Panc1 (cell line): ENCODE measurements around the gene CDKL1. TPM values are rescaled to one million over a fixed set of nuclear protein-coding genes. Genes with fewer than 3 reads are reported as not detected.

Experiments used
- ATAC-seq: fragments of 200-7000 bp; cut with Tn5 transposase; 2 replicates; pipeline ENCODE4 v1.9.1; 2020; ENCODE audit warnings: mild to moderate bottlenecking, moderate library complexity
- BruUV-seq: library from RNA; stranded (reverse); fragments of 400-500 nt; replicated peaks from 2 replicates; lab custom pipeline; 2021; lab: Mats Ljungman, UMichigan
- CTCF ChIA-PET: fragments of 300-600 bp; sonication (Branson Sonifier 250); formaldehyde crosslinking; loops from one replicate; lab custom pipeline; 2022; ENCODE audit warnings: antibody characterized with exemption; lab: Charles Lee
- POLR2A ChIA-PET: fragments of 300-600 bp; sonication (Branson Sonifier 250); formaldehyde crosslinking; loops from one replicate; lab custom pipeline; 2022; ENCODE audit warnings: antibody characterized with exemption; lab: Charles Lee
- DNase-seq: peaks from one replicate; pipeline ENCODE4 v3.0.0-alpha.2; 2010; ENCODE audit warnings: low read depth, low spot score
- H3K27ac ChIP-seq: 2 replicates; pipeline ENCODE4 v1.5.1; 2011; ENCODE audit warnings: mild to moderate bottlenecking, low read length, inconsistent platforms
- H3K27me3 ChIP-seq: fragments of 200-500 bp; sonication (Bioruptor generic); 2 replicates; pipeline ENCODE4 v1.6.0; 2014; ENCODE audit warnings: low read length, inconsistent platforms; ENCODE audit not compliant: control insufficient read depth, insufficient read depth
- H3K36me3 ChIP-seq: fragments of 200-500 bp; sonication (Bioruptor generic); 2 replicates; pipeline ENCODE4 v1.5.1; 2014; ENCODE audit warnings: inconsistent platforms, mild to moderate bottlenecking, low read length, moderate library complexity; ENCODE audit not compliant: control insufficient read depth, insufficient read depth
- H3K4me1 ChIP-seq: 2 replicates; pipeline ENCODE4 v1.5.1; 2011; ENCODE audit warnings: inconsistent platforms, mild to moderate bottlenecking, low read length, moderate library complexity; ENCODE audit not compliant: control insufficient read depth, insufficient read depth
- H3K4me3 ChIP-seq, 2 experiments: 2 replicates each; pipeline ENCODE4 v1.5.1; 2011 to 2012; ENCODE audit warnings: low read depth in 2 of 2, low read length in 2 of 2, mild to moderate bottlenecking in 2 of 2, inconsistent platforms in 1 of 2, moderate library complexity in 1 of 2
- H3K9me3 ChIP-seq: fragments of 200-500 bp; sonication (Bioruptor generic); 2 replicates; pipeline ENCODE4 v1.5.1; 2014; ENCODE audit warnings: low read depth, mild to moderate bottlenecking, inconsistent platforms, low read length, moderate library complexity; ENCODE audit not compliant: control insufficient read depth, insufficient read depth
- POLR2AphosphoS5 ChIP-seq: IDR thresholded peaks from 2 replicates; pipeline ENCODE4 v1.6.1; 2012; ENCODE audit warnings: mild to moderate bottlenecking, low read depth, low read length, moderate library complexity
- SIN3A ChIP-seq: IDR thresholded peaks from 2 replicates; pipeline ENCODE4 v1.6.1; 2012; ENCODE audit warnings: low read depth, mild to moderate bottlenecking, low read length, moderate library complexity, borderline replicate concordance; ENCODE audit not compliant: insufficient read depth
- TCF7L2 ChIP-seq: IDR thresholded peaks from 2 replicates; pipeline ENCODE4 v1.6.1; 2011; ENCODE audit warnings: mild to moderate bottlenecking, low read depth, low read length, inconsistent platforms
- in situ Hi-C: cut with HindIII; loops from 2 replicates; pipeline ENCODE4 v1.10.0; 2016; ENCODE audit warnings: low sequenced_read_pairs, low pct_unique_long_range_greater_than_20kb
- intact Hi-C: fragments of 100-400 bp; cut with micrococcal nuclease; formaldehyde crosslinking; loops from one replicate; pipeline ENCODE4 v1.10.0; 2022; ENCODE audit not compliant: unreplicated experiment
- total RNA-seq: library from RNA; stranded (reverse); gene quantifications from one replicate; pipeline ENCODE4 v1.2.1, GENCODE V29; 2021; ENCODE audit not compliant: unreplicated experiment
- TF ChIP-seq, protein P1 (sequence below): fragments of 450-650 bp; IDR thresholded peaks from 2 replicates; pipeline ENCODE4 v1.5.1; 2017; ENCODE audit warnings: mild to moderate bottlenecking
- TF ChIP-seq, protein P2 (sequence below), 2 experiments: IDR thresholded peaks; 2 replicates each; pipeline ENCODE4 v1.6.1; 2011 to 2012; ENCODE audit warnings: low read depth in 2 of 2, control low read depth in 1 of 2, low read length in 1 of 2, mild to moderate bottlenecking in 1 of 2, moderate library complexity in 1 of 2; ENCODE audit not compliant: insufficient read depth in 1 of 2

The CDKL1 gene
- total RNA-seq, 1 experiment from 2014 or later = 5.8 TPM

DNA sequence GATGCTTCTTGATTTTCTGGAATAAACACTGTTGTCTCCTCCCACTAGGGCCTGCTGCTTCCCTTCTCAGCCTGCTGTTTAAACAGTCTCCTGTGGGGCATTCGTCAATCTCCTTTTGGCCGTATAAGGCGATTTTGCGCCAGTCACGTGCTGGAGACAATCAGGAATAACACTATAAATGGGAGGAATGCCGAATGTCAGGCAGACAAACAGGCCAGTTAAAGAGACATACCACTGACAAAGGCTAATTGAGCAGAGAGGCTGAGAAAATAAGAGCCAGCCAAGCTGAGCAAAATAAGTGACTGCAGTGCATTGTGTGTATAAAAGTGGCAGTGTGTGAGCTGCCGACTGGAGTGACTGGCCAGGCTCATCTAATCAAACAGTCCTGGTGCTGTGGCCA, 61.3 kb downstream of the CDKL1 start:
- Histone ChIP-seq H3K27ac (no peak overlapping the region), H3K4me3 (no peak overlapping the region), H3K9me3 (no peaks in the 10 kb centered on the region), H3K36me3 (no peaks in the 10 kb centered on the region), H3K27me3 (no peaks in the 10 kb centered on the region), H3K4me1 (no peaks in the 10 kb centered on the region; the same call in 1 of the 2 replicates)
- in situ Hi-C loops = no loop called here
- ChIA-PET CTCF (interaction anchor here (0.5 to 0.6 kb wide), 2 partner anchors 43 to 442 kb away, joined by 3 to 5 read pairs; no protein-coding TSS in a partner anchor), POLR2A (interaction anchor here (0.6 kb wide), 1 partner anchor 14 kb away, joined by 5 read pairs; no protein-coding TSS in a partner anchor)
- BruUV-seq = no TSS peak
- ATAC-seq = no peak; the same call in 1 of the 2 replicates
- DNase-seq = no peak
- intact Hi-C loops = no loop called here
- no peak for TF ChIP-seq SIN3A
- TF ChIP-seq, protein P1, sequence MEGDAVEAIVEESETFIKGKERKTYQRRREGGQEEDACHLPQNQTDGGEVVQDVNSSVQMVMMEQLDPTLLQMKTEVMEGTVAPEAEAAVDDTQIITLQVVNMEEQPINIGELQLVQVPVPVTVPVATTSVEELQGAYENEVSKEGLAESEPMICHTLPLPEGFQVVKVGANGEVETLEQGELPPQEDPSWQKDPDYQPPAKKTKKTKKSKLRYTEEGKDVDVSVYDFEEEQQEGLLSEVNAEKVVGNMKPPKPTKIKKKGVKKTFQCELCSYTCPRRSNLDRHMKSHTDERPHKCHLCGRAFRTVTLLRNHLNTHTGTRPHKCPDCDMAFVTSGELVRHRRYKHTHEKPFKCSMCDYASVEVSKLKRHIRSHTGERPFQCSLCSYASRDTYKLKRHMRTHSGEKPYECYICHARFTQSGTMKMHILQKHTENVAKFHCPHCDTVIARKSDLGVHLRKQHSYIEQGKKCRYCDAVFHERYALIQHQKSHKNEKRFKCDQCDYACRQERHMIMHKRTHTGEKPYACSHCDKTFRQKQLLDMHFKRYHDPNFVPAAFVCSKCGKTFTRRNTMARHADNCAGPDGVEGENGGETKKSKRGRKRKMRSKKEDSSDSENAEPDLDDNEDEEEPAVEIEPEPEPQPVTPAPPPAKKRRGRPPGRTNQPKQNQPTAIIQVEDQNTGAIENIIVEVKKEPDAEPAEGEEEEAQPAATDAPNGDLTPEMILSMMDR = no peak
- no peak for TF ChIP-seq POLR2AphosphoS5
- TF ChIP-seq, protein P2, sequence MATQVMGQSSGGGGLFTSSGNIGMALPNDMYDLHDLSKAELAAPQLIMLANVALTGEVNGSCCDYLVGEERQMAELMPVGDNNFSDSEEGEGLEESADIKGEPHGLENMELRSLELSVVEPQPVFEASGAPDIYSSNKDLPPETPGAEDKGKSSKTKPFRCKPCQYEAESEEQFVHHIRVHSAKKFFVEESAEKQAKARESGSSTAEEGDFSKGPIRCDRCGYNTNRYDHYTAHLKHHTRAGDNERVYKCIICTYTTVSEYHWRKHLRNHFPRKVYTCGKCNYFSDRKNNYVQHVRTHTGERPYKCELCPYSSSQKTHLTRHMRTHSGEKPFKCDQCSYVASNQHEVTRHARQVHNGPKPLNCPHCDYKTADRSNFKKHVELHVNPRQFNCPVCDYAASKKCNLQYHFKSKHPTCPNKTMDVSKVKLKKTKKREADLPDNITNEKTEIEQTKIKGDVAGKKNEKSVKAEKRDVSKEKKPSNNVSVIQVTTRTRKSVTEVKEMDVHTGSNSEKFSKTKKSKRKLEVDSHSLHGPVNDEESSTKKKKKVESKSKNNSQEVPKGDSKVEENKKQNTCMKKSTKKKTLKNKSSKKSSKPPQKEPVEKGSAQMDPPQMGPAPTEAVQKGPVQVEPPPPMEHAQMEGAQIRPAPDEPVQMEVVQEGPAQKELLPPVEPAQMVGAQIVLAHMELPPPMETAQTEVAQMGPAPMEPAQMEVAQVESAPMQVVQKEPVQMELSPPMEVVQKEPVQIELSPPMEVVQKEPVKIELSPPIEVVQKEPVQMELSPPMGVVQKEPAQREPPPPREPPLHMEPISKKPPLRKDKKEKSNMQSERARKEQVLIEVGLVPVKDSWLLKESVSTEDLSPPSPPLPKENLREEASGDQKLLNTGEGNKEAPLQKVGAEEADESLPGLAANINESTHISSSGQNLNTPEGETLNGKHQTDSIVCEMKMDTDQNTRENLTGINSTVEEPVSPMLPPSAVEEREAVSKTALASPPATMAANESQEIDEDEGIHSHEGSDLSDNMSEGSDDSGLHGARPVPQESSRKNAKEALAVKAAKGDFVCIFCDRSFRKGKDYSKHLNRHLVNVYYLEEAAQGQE (IDR thresholded peaks at IDR 0.05; ENCODE audit: insufficient read depth in 1 of 2, low read depth in 2 of 2, low read length in 1 of 2) = no peak
- no peak for TF ChIP-seq TCF7L2

DNA sequence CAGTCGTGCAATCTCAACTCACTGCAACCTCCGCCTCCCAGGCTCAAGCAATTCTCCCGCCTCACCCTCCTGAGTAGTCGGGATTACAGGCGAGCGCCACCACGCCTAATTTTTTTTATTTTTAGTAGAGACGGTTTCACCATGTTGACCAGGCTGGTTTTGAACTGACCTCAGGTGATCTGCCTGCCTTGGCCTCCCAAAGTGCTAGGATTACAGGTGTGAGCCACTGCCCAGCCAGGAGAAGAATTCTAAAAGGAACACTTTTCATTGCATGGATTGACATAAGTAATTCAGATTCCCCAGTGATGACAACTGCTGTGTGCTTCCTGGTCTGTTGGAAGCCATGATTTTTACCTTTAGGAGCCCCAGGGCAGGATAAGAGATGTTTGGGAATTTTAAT, 62.5 kb downstream of the CDKL1 start:
- H3K4me3 ChIP-seq = no peak overlapping the region
- in situ Hi-C loops (no loop called here), intact Hi-C loops (no loop called here)
- ATAC-seq (no peak), DNase-seq (no peak)
- BruUV-seq = no TSS peak
- no peaks in the 10 kb centered on the region for H3K27me3 ChIP-seq
- CTCF ChIA-PET = no interaction called here
- TF ChIP-seq TCF7L2 = no peak
- TF ChIP-seq, protein P1 = no peak
- TF ChIP-seq, protein P2 (IDR thresholded peaks at IDR 0.05; ENCODE audit: insufficient read depth in 1 of 2, low read depth in 2 of 2, low read length in 1 of 2) = no peak
- POLR2A ChIA-PET = no interaction called here
- no peaks in the 10 kb centered on the region; the same call in 1 of the 2 replicates for H3K4me1 ChIP-seq
- H3K36me3 ChIP-seq = peaks cover 3% of the 10 kb centered on the region; the same call in 1 of the 2 replicates
- H3K9me3 ChIP-seq = no peaks in the 10 kb centered on the region
- H3K27ac ChIP-seq = no peak overlapping the region
